Endothelial cell of umbilical vein (primary cell): ENCODE data around the gene SLC35B2. TPM values are rescaled to one million over a fixed set of nuclear protein-coding genes. Genes with fewer than 3 reads are reported as not detected.

Source experiments
- BruUV-seq: library from RNA; stranded (reverse); fragments of 400-500 nt; replicated peaks from 2 replicates; lab custom pipeline; 2021; lab: Mats Ljungman, UMichigan
- CTCF ChIA-PET: fragments of 300-600, 350-600 bp; sonication (Branson Sonifier 250); formaldehyde crosslinking; loops from one replicate; lab custom pipeline; 2021; ENCODE audit warnings: antibody characterized with exemption, inconsistent platforms; lab: Charles Lee
- POLR2A ChIA-PET: fragments of 300-600, 350-600 bp; sonication (Branson Sonifier 250); formaldehyde crosslinking; loops from one replicate; lab custom pipeline; 2021; ENCODE audit warnings: antibody characterized with exemption, inconsistent platforms; lab: Charles Lee
- DNase-seq: peaks from one replicate; pipeline ENCODE4 v3.0.0-alpha.2; 2011; ENCODE audit warnings: low read depth, low spot score
- FAIRE-seq: peaks from 2 replicates; lab custom pipeline; 2011; peaks lifted over from hg19 to GRCh38; lab: Jason Lieb, UNC
- H2AFZ ChIP-seq: 2 replicates; pipeline ENCODE4 v1.6.0; 2012; ENCODE audit warnings: low read depth, low read length, control low read depth, inconsistent platforms
- H3K27ac ChIP-seq: 2 replicates; pipeline ENCODE4 v1.5.1; 2011; ENCODE audit warnings: low read depth, mild to moderate bottlenecking, control low read depth, low read length, moderate library complexity; ENCODE audit not compliant: insufficient read depth
- H3K27me3 ChIP-seq, 2 experiments: 2 replicates each; pipeline versions ENCODE4 v1.6.0 to v1.6.1; 2011; ENCODE audit warnings: low read length in 2 of 2, mixed read lengths in 1 of 2; ENCODE audit not compliant: control insufficient read depth in 2 of 2, insufficient read depth in 2 of 2
- H3K36me3 ChIP-seq, 2 experiments: 2 replicates in 1 of 2; 3 replicates in 1 of 2; pipeline ENCODE4 v1.5.1; 2011; ENCODE audit warnings: low read length in 2 of 2, mild to moderate bottlenecking in 1 of 2, moderate library complexity in 1 of 2; ENCODE audit not compliant: control insufficient read depth in 2 of 2, insufficient read depth in 2 of 2; ENCODE audit errors: extremely low read depth in 1 of 2
- H3K4me1 ChIP-seq: 3 replicates; pipeline ENCODE4 v1.5.1; 2011; ENCODE audit warnings: mild to moderate bottlenecking, low read length; ENCODE audit not compliant: control insufficient read depth, insufficient read depth; ENCODE audit errors: extremely low read depth
- H3K4me2 ChIP-seq: 2 replicates; pipeline ENCODE4 v1.6.1; 2011; ENCODE audit warnings: low read length, control low read depth, mixed read lengths; ENCODE audit not compliant: insufficient read depth
- H3K4me3 ChIP-seq, 3 experiments: fragments of 200-600 bp in 1 of 3; sonication (generic), shearing (Covaris generic) in 1 of 3; replicated peaks in 1 of 3; 2 replicates each; pipeline ENCODE4 v1.5.1; 2011 to 2016; ENCODE audit warnings: control low read depth in 3 of 3, low read length in 3 of 3, mild to moderate bottlenecking in 2 of 3, inconsistent platforms in 1 of 3, low read depth in 1 of 3, moderate library complexity in 1 of 3; ENCODE audit not compliant: insufficient read depth in 1 of 3
- H3K79me2 ChIP-seq: 2 replicates; pipeline ENCODE4 v1.6.0; 2012; ENCODE audit warnings: low read length, inconsistent platforms; ENCODE audit not compliant: control insufficient read depth, insufficient read depth
- H3K9ac ChIP-seq: replicated peaks from 2 replicates; pipeline ENCODE3; 2011; ENCODE audit warnings: low read length, control low read depth; ENCODE audit not compliant: insufficient read depth; ENCODE audit errors: extremely low read depth
- H3K9me1 ChIP-seq: replicated peaks from 3 replicates; pipeline ENCODE4 v1.6.0; 2011; ENCODE audit warnings: mild to moderate bottlenecking, low read length; ENCODE audit not compliant: control insufficient read depth, insufficient read depth; ENCODE audit errors: extremely low read depth
- H3K9me3 ChIP-seq: replicated peaks from 2 replicates; pipeline ENCODE4 v1.5.1; 2012; ENCODE audit warnings: low read length, inconsistent platforms; ENCODE audit not compliant: control insufficient read depth, insufficient read depth
- H4K20me1 ChIP-seq: replicated peaks from 2 replicates; pipeline ENCODE3; 2011; ENCODE audit warnings: mild to moderate bottlenecking, low read length; ENCODE audit not compliant: control insufficient read depth, insufficient read depth; ENCODE audit errors: extremely low read depth
- EZH2 ChIP-seq: IDR thresholded peaks from 2 replicates; pipeline ENCODE4 v1.6.1; 2012; ENCODE audit warnings: borderline replicate concordance, low read depth, mild to moderate bottlenecking, moderate library complexity, low read length, inconsistent platforms; ENCODE audit not compliant: severe bottlenecking
- FOS ChIP-seq: IDR thresholded peaks from 2 replicates; pipeline ENCODE4 v1.6.1; 2011; ENCODE audit warnings: mild to moderate bottlenecking, low read length, moderate library complexity, borderline replicate concordance; ENCODE audit not compliant: insufficient read depth
- GATA2 ChIP-seq: IDR thresholded peaks from 2 replicates; pipeline ENCODE4 v1.7.0; 2011; ENCODE audit warnings: low read depth, mild to moderate bottlenecking, moderate library complexity, mixed read lengths, low read length; ENCODE audit not compliant: insufficient read length, insufficient read depth
- JUN ChIP-seq: IDR thresholded peaks from 2 replicates; pipeline ENCODE4 v1.6.1; 2011; ENCODE audit warnings: borderline replicate concordance, low read depth; ENCODE audit not compliant: insufficient read length, insufficient read depth
- MYC ChIP-seq: IDR thresholded peaks from one replicate; pipeline ENCODE4 v1.6.1; 2011; ENCODE audit warnings: mild to moderate bottlenecking, low read depth, low read length
- POLR2A ChIP-seq: IDR thresholded peaks from 2 replicates; pipeline ENCODE4 v1.6.1; 2012; ENCODE audit warnings: low read depth, mild to moderate bottlenecking, control low read depth, low read length
- POLR2AphosphoS5 ChIP-seq: IDR thresholded peaks from 2 replicates; pipeline ENCODE4 v1.6.1; 2012; ENCODE audit warnings: low read depth, mild to moderate bottlenecking, control low read depth, low read length, moderate library complexity; ENCODE audit not compliant: insufficient read depth
- dilution Hi-C: fragments of 300-500 bp; cut with MboI; formaldehyde crosslinking; loops from one replicate; pipeline ENCODE4 v1.15.0; 2019; ENCODE audit warnings: low sequenced_read_pairs; ENCODE audit not compliant: extremely low pct_ligation_motif_present
- intact Hi-C: fragments of 100-400 bp; cut with micrococcal nuclease; formaldehyde crosslinking; loops from one replicate; pipeline ENCODE4 v1.10.0; 2022
- polyA plus RNA-seq, 4 experiments: library from polyadenylated mRNA; depleted of rRNA in 3 of 4; stranded (reverse) in 3 of 4; unstranded in 1 of 4; fragments of >200 nt; gene quantifications; 2 replicates each; pipeline versions ENCODE4 v1.2.1 to v1.2.3, GENCODE V29; 2011 to 2012; ENCODE audit warnings: missing spikeins in 1 of 4
- total RNA-seq: library from RNA; stranded (reverse); gene quantifications from 2 replicates; pipeline ENCODE4 v1.2.3, GENCODE V29; 2021
- TF ChIP-seq, protein P1 (sequence below), 2 donors: IDR thresholded peaks; 1 replicate in 1 of 2; 2 replicates in 1 of 2; pipeline ENCODE4 v1.5.1; 2011; ENCODE audit warnings: low read length in 2 of 2, mild to moderate bottlenecking in 2 of 2, moderate library complexity in 2 of 2, control low read depth in 1 of 2, inconsistent platforms in 1 of 2, low read depth in 1 of 2; ENCODE audit not compliant: insufficient read depth in 1 of 2; ENCODE audit errors: extremely low read depth in 1 of 2
- TF ChIP-seq, protein P2 (sequence below): IDR thresholded peaks from 2 replicates; pipeline ENCODE4 v1.6.1; 2011; ENCODE audit not compliant: insufficient read depth, insufficient read length

SLC35B2 gene
- total and polyA plus RNA-seq, 2 donors (not counting 3 experiments of a cell fraction or from before 2014, with no cell fraction given), result 53.4 to 112 TPM

DNA sequence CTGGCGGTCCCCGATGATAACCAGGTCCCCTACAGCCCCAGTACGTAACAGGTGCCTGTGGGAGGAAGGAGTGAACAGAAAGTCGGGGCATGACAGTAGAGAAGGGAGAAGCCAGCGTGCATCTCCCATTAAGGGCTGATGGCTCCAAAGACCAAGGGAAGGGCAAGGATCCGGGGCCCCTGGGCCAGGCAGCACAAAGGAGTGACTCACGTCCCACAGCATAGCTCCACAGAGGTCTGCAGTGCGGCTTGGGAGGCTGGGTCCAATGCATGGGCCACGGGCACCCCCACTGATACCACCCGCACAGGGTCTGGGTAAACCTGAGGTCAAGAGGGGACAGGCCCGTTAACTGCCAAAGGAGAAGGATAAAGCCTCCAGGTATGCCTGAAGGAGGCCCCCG, 45.5 kb upstream of the SLC35B2 start:
- H3K36me3 ChIP-seq, result peaks cover 13 to 48% of the 10 kb centered on the region in 2 experiments
- intact Hi-C loops, result no loop called here
- H3K27ac ChIP-seq, result no peak overlapping the region
- H3K79me2 ChIP-seq, result no peaks in the 10 kb centered on the region
- dilution Hi-C loops, result no loop called here
- no peaks in the 10 kb centered on the region for H3K9me3 ChIP-seq
- H3K27me3 ChIP-seq, result peaks cover 6 to 8% of the 10 kb centered on the region in 2 experiments
- H2AFZ ChIP-seq, result no peak overlapping the region
- no peak overlapping the region for H3K9ac ChIP-seq
- FAIRE-seq (no peak), DNase-seq (no peak)
- CTCF ChIA-PET, result interaction anchor here (3.4 to 4.5 kb wide), 3 partner anchors 9 to 34 kb away, joined by 35 to 83 read pairs (median 36); partner anchors contain the start of genes AARS2 and TMEM151B
- POLR2A ChIA-PET, result no interaction called here
- H3K4me2 ChIP-seq, result no peak overlapping the region
- H3K9me1 ChIP-seq, result no peaks in the 10 kb centered on the region
- H4K20me1 ChIP-seq, result no peaks in the 10 kb centered on the region
- H3K4me3 ChIP-seq, result no peak overlapping the region
- H3K4me1 ChIP-seq, result no peaks in the 10 kb centered on the region
- TF ChIP-seq GATA2 (no peak), FOS (no peak), EZH2 (no peak), MYC (no peak), POLR2A (no peak), POLR2AphosphoS5 (no peak), JUN (no peak)
- TF ChIP-seq, protein P1, sequence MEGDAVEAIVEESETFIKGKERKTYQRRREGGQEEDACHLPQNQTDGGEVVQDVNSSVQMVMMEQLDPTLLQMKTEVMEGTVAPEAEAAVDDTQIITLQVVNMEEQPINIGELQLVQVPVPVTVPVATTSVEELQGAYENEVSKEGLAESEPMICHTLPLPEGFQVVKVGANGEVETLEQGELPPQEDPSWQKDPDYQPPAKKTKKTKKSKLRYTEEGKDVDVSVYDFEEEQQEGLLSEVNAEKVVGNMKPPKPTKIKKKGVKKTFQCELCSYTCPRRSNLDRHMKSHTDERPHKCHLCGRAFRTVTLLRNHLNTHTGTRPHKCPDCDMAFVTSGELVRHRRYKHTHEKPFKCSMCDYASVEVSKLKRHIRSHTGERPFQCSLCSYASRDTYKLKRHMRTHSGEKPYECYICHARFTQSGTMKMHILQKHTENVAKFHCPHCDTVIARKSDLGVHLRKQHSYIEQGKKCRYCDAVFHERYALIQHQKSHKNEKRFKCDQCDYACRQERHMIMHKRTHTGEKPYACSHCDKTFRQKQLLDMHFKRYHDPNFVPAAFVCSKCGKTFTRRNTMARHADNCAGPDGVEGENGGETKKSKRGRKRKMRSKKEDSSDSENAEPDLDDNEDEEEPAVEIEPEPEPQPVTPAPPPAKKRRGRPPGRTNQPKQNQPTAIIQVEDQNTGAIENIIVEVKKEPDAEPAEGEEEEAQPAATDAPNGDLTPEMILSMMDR (IDR thresholded peaks at IDR 0.05; ENCODE audit: extremely low read depth in 1 of 2, insufficient read depth in 1 of 2, low read depth in 1 of 2, low read length in 2 of 2), result no peak
- TF ChIP-seq, protein P2, sequence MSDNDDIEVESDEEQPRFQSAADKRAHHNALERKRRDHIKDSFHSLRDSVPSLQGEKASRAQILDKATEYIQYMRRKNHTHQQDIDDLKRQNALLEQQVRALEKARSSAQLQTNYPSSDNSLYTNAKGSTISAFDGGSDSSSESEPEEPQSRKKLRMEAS, result no peak
- no TSS peak for BruUV-seq
